TTC549 (cell line): Measurements from ENCODE around the gene SLCO1B1.

Experiments used
- FAIRE-seq: peaks from 2 replicates; lab custom pipeline; 2012; peaks lifted over from hg19 to GRCh38; lab: Jason Lieb, UNC

The SLCO1B1 gene

DNA sequence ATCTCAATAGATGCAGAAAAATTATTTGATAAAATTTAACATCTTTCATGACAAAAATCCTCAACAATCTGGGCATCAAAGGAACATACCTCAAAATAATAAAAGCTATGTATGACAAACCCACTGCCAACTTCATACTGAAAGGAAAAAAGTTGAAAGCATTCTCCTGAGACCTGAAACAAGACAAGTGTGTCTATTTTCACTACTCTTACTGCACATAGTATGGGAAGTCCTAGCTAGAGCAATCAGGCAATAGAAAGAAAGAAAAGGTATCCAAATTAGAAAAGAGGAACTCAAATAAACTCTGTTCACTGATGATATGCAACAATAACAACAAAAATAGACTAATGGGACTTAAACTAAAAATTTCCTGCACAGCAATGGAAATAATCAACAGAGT is 90.1 kb downstream of the SLCO1B1 start:
- no peak for FAIRE-seq

DNA sequence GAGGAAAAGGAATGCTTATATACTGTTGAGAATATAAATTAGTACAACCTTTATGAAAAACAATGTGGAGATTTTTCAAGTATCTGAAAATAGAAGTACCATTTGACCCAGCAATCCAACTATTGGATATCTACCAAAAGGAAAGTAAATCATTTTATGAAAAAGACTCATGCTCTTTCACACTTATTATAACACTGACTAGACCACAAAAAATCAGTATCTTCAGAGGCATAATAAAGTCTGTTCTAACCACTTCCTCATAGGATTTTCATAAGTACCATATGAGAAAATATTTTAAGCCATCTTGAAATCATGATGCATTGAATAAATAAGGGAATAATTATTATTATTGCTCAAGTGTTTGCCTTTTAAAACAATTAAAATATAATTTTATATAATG is 90.8 kb downstream of the SLCO1B1 start:
- FAIRE-seq, result no peak

DNA sequence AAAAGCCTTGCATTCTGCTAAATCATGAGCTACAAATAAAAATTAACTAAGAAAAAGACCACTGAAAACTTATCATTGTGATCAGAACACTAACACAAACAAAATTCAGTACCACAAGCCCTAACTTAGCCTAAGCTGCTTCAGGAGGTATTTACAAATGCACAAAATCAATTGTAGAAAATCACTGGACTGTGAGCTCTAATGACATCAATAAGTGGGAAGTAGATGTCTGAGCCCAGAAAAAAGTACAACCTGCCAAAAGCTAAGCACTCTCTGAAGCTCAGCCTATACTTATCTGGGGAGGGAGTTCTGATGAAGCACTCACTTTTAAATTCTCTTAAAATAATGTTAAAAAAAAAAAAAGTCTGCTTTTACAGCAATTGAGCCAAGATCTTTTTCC is 92.9 kb downstream of the SLCO1B1 start:
- no peak for FAIRE-seq

DNA sequence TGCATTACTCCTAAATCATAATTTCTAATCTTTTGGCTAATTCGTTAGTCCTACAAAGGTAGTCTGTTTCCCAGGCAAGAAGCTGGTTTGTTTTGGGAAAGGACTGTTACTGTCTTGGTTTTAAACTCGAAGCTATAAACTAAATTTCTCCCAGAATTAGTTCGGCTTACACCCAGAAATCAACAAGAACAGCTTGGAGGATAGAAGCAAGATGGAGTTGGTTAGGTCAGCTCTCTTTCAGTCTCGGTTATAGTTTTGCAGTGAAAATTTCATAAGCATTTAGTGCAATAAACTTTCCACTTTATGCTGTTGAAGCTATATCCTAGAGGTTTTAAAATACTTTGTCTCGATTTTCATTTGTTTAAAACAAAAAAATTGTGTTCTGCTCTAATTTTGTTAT is 103.4 kb downstream of the SLCO1B1 start:
- no peak for FAIRE-seq

GRCh38 chr12:21239866-21240265 is 108.9 kb downstream of the SLCO1B1 start:
- no peak for FAIRE-seq

- no peak for FAIRE-seq
These were observed 117.7 kb downstream of the SLCO1B1 start for GRCh38 chr12:21248679-21249078.

- FAIRE-seq, result no peak
These were observed 121.1 kb downstream of the SLCO1B1 start for GRCh38 chr12:21252070-21252469.

DNA sequence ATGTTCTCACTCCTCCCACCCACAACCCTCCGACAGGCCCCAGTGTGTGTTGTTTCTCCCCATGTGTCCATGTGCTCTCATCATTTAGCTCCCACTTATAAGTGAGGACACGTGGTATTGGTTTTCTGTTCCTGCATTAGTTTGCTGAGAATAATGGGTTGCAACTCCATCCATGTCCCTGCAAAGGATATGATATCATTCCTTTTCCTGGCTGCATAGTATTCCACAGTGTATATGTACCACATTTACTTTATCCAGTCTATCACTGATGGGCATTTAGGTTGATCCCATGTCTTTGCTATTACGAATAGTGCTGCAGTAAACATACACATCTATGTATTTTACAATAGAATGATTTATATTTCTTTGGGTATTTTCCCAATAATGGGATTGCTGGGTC is 126.2 kb downstream of the SLCO1B1 start:
- FAIRE-seq, result no peak

DNA sequence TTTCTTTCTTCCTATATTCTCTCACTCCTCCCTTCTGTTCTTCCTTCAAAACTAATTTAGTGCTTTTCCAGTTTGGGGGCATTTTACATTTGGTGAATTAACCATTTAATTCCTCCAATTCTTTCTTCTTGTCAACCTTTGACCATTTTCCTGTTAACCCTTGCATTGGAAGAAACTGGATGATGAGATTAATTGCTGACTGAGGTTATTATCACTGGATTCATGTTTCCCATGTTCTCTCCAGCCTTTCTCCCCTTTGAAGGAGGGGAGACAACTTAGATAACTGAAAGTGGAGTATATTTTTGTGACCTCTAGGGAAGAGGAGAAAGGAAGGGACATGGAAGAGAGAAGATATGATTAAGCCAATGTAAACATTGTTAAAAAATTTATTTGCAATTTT is 133.2 kb downstream of the SLCO1B1 start:
- no peak for FAIRE-seq

DNA sequence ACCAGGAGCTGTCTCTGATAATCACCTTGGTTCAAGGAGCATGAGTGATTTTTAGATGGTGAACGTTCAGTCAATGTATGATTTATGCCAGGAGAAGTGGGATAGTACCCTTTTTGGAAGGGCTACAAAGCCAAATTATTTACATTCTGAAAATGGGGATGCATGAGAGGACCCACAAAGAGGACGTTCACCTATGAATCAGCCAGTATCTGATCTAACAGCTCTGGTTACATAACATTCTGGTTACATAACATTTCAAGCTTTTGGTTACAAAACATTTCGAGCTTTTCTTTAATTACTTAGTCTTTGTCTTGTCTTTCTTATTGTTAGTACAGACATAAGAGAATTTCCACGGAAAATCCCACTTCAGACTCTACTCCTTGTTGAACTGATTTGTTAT is 134.9 kb downstream of the SLCO1B1 start:
- FAIRE-seq, result no peak

DNA sequence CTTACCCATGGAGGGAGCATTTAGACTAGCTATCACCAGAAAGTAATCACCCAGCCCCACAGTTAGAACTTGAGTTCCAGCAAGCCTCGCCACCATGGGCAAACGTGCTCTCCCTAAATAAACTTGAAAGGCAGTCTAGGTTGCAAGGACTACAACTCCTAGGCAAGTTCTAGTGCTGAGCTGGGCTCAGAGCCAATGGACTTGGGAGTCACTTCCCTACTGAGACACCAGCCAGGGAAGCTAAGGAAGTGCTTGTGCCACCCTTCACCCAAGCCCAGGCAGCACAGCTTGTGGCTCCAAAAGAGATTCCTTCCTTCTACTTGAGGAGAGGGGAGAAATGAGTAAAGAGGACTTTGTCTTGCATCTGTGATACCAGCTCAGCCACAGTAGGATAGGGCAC is 145.8 kb downstream of the SLCO1B1 start:
- FAIRE-seq, result no peak
